GM19452 (cell line): ENCODE data around the gene LILRB3.
A peak's percentile ranks its signal among the peaks of the same experiment; 100 is the strongest.
"Not testable (repeated sequence)": the region's sequence is repeated elsewhere in the genome, so short reads cannot be mapped to it uniquely, and the experiment has no call there.

Source experiments
- ATAC-seq: cut with Tn5 transposase; IDR thresholded peaks from one replicate; pipeline ENCODE4 v1.9.1; 2021; ENCODE audit not compliant: unreplicated experiment

Gene LILRB3

GRCh38 chr19:54243809-54244208 lies 21.0 kb upstream of the LILRB3 start:
- ATAC-seq, result not testable (repeated sequence)

DNA sequence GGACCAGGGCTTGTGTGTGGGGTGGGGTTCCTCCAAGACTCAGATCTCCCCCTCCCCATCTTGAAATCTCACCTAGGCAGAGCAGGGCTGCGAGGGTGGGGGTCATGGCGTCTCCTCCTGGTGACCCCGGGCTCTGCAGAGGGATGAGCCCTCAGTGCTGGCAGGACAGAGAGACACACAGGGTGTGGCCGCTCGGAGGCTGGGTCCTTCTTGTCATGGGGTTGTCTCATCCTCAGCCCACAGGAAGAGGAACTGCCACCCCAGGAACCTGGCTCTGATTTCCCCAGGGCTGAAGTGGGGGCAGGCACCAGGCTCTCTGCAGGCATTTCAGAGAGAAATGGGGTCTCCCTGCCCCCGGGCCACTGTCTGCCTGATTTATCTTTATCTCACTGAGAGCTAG lies 19.8 kb upstream of the LILRB3 start, which contains the start of gene LILRA6:
LILRA6 (minus strand) TSS at position 145 of the 400 bp plus-strand sequence.
- not testable (repeated sequence) for ATAC-seq

DNA sequence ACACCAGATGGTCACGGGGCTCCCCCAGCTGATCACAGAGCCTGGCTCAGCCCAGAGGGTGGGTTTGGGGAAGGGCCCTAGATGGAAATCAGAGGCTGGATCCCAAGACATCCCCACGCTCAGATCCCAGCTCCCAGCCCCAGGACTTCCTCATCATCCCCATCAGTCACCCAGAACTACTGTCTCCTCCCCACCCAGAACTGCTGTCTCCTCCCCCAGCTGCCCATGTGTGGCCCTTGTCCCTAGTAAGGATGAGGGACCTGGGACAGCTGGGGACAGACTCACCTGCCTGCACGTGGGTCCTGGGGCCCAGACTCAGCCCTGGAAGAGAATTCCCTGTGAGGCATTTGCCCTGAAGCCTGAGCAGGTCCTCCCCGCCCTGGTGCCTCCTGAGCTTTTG lies 19.4 kb upstream of the LILRB3 start:
- ATAC-seq, result not testable (repeated sequence)

GRCh38 chr19:54240372-54241336 lies 17.8 kb upstream of the LILRB3 start:
- ATAC-seq, result not testable (repeated sequence)

GRCh38 chr19:54239491-54240371 lies 16.9 kb upstream of the LILRB3 start:
- not testable (repeated sequence) for ATAC-seq

- no peak for ATAC-seq
These were observed 11.1 kb upstream of the LILRB3 start for GRCh38 chr19:54233941-54234340.

GRCh38 chr19:54231077-54231931 lies 8.5 kb upstream of the LILRB3 start:
- peak; percentile 56 for ATAC-seq

GRCh38 chr19:54230031-54230430 lies 7.2 kb upstream of the LILRB3 start:
- ATAC-seq, result no peak

- no peak for ATAC-seq
These were observed 6.3 kb upstream of the LILRB3 start for GRCh38 chr19:54229146-54229545.

DNA sequence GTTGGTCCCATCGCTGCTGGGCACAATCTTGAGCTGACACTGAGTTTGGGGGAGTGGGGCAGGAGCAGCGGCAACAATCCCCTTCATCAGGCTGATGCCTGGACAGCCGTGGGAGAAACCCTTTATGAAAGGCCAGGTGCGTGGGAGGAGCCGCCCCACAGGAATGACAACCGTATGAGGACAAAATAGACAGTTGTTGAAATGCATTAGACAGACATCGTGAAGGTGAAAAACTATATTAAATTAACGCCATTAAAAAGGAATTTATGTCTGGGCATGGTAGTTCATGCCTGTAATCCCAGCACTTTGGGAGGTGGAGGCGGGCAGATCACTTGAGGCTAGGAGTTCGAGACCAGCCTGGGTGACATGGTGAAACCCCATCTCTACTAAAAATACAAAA lies 1.8 kb upstream of the LILRB3 start:
- not testable (repeated sequence) for ATAC-seq

DNA sequence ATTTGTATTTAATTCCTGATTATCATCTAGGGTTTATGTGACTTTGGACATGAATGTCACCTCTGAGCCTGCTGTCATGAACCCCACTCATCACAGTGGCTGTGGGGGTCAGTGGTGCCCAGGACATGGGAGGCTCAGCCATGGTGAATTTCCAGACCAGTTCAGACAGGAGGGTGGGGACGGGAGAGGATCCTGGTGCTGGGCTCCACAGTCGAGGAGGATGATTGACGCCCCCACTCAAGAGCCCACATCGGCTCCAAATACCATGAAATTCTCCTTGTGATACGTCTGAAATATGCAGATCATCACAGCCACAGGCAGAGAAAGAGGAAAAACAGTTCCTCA lies 1.1 kb upstream of the LILRB3 start:
- ATAC-seq, result not testable (repeated sequence)

DNA sequence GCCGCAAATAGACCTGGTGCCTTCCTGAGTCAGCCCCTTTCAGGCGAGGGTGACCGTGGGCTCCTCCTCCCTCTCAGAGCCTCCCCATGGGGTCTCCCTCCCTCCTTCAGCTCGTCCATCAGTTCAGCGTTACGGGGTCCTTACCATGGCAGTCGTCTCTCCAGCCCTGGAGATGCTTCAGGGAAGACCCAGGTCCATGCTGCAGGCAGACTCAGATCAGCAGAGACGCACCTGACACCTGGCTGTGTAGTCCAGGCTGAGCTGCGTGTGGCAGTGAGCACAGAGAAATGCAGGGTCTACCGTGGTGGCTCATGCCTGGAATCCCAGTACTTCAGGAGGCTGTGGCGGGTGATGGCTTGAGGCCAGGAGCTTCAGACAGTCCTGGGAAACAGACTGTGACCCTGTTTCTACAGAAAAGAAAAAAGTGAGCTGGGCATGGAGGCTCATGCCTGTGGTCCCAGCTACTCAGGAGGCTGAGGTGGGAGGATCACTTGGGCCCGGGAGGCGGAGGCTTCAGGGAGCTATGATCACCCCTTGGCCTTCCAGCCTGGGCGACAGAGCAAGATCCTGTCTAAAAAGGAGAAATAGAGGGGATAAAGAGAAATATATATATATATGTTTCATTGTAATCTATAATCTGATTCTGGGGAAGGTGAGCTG lies 600 bp upstream of the LILRB3 start:
- not testable (repeated sequence) for ATAC-seq

DNA sequence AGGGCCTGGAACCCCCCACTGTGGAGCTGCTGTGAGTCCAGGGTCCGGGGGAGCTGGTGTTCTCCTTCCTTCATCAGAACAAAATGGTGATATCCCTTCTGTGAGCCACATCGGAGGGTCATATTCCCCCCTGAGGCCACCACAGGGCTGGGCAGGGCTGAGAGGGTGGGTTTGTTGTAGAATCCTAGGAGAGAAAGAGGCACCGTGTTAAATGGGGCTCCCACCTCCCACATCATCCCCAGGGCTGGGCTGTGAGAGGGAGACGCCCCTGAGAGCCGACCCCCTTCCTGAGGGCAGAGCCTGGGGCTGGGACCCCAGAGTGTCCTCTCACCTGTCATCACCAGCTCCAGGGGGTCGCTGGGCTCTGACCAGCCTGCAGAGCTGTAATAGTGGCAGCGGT lies 860 bp downstream of the LILRB3 start:
- ATAC-seq, result not testable (repeated sequence)

GRCh38 chr19:54219702-54220101 lies 3.1 kb downstream of the LILRB3 start:
- ATAC-seq, result not testable (repeated sequence)

DNA sequence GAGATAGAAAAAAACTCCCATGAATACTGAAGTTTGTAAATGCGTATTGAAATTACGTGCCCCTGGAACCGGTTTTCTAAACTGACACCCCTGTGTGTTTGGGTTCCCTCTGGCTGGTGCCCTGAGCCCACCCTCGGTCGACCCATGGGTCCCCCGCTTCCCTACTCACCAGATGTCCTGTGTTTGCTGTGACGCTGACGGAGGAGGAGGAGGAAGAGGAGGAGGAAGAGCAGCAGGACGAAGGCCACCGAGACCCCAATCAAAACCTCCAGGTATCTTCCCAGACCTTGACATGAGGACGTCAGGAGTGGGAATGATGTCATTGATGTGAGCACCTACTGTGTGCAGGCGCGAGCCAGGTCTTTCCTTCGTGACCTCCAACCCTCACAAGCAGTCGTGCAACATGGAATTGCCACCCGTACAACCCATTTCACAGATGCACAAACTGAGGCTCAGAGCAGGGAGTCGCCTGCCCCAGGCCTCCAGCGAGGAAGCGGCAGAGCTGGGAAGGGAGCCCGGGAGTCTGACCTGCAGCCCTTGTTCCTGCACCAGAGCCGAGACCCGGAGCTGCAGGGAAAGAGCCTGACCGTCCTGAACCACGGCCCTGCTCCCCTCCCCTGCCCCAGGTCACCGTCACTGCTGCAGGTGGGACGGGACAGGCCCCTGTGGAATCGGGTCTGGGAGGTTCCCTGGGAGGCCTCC lies 3.7 kb downstream of the LILRB3 start:
- no peak for ATAC-seq

DNA sequence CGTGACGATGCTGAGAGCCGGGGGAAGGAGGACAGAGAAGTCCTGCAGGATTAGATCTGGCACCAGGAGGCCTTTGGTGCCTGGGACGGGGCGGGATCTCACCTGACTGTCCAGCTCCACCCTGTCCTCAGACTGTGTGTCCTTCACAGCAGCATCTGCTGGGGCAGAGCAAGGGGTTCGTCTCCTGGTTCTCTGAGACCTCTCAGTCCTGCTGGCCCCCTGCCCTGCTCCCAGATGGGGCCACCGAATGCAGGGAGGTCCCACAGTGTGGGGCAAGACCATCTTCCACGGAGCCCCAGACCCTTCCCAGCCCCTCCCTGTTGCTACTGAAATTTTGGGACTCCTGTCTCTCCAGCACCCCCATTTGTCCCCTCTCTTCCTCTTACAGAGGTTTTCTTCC lies 4.5 kb downstream of the LILRB3 start:
- ATAC-seq, result no peak

- not testable (repeated sequence) for ATAC-seq
These were observed 5.1 kb downstream of the LILRB3 start for GRCh38 chr19:54217517-54218247.

DNA sequence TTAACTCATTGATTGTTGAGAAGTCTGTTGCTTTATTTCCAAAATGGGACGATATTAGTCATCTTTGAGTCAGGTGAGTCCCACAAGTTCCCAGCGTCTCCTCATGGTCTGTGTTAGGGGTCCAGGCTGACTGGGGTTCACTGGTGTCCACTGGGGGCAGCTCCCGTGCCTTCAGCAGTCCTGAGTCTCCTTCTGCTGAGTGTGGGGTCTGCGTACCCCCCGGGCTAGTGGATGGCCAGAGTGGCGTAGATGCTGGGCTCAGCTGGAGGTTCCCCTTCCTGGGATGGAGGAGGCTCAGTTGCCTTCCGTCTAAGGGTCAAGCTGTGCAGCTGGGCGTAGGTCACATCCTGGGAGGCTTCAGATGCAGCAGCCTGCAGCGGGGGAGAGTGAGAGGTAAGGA lies 5.9 kb downstream of the LILRB3 start:
- no peak for ATAC-seq

DNA sequence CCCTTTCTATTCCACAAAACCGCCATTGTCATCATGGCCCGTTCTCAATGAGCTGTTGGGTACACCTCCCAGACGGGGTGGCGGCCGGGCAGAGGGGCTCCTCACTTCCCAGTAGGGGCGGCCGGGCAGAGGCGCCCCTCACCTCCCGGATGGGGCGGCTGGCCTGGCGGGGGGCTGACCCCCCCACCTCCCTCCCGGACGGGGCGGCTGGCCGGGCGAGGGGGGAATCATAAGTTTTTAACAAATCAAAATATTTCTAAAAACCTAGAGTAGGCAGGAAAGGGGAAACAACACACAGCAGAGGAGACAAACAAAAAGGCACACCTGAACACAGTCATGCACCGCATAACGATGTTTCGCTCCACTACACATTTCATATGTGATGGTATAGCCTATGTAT lies 8.1 kb downstream of the LILRB3 start:
- ATAC-seq, result not testable (repeated sequence)
